AG09309 (cell line): Measurements from ENCODE around the gene ATP6V1E1.
"Not testable (repeated sequence)": the region's sequence is repeated elsewhere in the genome, so short reads cannot be mapped to it uniquely, and the experiment has no call there.

Experiments used
- DNase-seq: peaks from one replicate; pipeline ENCODE4 v3.0.0-alpha.2; 2010; ENCODE audit warnings: low read depth
- H3K4me3 ChIP-seq: 2 replicates; pipeline ENCODE4 v1.5.1; 2011; ENCODE audit warnings: mild to moderate bottlenecking, low read depth, low read length, moderate library complexity; ENCODE audit not compliant: control insufficient read depth
- CTCF ChIP-seq: IDR thresholded peaks from 2 replicates; pipeline ENCODE4 v1.5.1; 2011; ENCODE audit warnings: mild to moderate bottlenecking, low read depth, low read length, inconsistent platforms; ENCODE audit not compliant: insufficient read depth, control insufficient read depth; ENCODE audit errors: missing control alignments

The ATP6V1E1 gene

GRCh38 chr22:17566776-17567175 lies 61.8 kb downstream of the ATP6V1E1 start:
- DNase-seq = no peak
- TF ChIP-seq CTCF = no peak
- no peak overlapping the region for H3K4me3 ChIP-seq

GRCh38 chr22:17566016-17566687 lies 62.4 kb downstream of the ATP6V1E1 start:
- DNase-seq, H3K4me3 ChIP-seq: not testable (repeated sequence)

GRCh38 chr22:17563936-17564391 lies 64.6 kb downstream of the ATP6V1E1 start:
- no peak for TF ChIP-seq CTCF
- H3K4me3 ChIP-seq = no peak overlapping the region
- DNase-seq = no peak

- no peak for DNase-seq
- no peak for TF ChIP-seq CTCF
- no peak within 1 kb of the TSS for H3K4me3 ChIP-seq
These were observed 65.4 kb downstream of the ATP6V1E1 start, which contains the start of gene SLC25A18 for GRCh38 chr22:17562906-17563870. TSS of gene SLC25A18 (plus strand) at chr22:17563498. CDS start at chr22:17579945, 16,447 bp downstream.

- no peak for TF ChIP-seq CTCF
- no peak overlapping the region for H3K4me3 ChIP-seq
- DNase-seq = no peak
These were observed 69.4 kb downstream of the ATP6V1E1 start for GRCh38 chr22:17559188-17559587.

- no peak for DNase-seq
- TF ChIP-seq CTCF = no peak
- H3K4me3 ChIP-seq = no peak overlapping the region
These were observed 73.7 kb downstream of the ATP6V1E1 start for GRCh38 chr22:17554814-17555213.

DNA sequence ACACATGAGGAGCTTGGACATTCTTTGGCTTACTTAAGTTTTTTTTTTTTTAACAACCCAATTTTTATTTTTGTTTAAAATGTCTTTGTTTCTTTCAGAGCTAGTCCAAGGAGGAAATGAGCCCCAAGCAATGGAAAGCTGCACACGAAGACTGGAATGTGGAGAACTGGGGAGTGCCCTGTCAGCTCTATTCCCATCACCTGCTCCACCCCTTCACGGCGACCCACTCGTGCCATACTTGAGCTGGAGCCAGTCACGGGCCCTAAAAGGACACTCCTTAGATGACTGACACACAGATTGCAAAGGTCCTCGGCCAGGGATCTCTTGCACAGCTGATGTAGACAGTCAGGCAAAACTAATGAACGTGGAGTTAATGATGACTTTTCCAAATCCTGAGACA lies 75.8 kb downstream of the ATP6V1E1 start:
- TF ChIP-seq CTCF = no peak
- no peak for DNase-seq
- no peak overlapping the region for H3K4me3 ChIP-seq
